Osteocyte (in vitro differentiated cells): ENCODE results near the gene FAM111A. TPM values are rescaled to one million over a fixed set of nuclear protein-coding genes. Genes with fewer than 3 reads are reported as not detected.

Experiments used
- DNase-seq: peaks from one replicate; pipeline ENCODE4 v3.0.0; 2021; ENCODE audit warnings: mixed read lengths; ENCODE audit not compliant: unreplicated experiment; ENCODE audit errors: extremely low spot score
- H3K27ac Mint-ChIP-seq: one replicate; pipeline ENCODE4 v1.8.0; 2021; ENCODE audit warnings: mild to moderate bottlenecking, mixed read lengths; ENCODE audit not compliant: unreplicated experiment
- H3K27me3 Mint-ChIP-seq: one replicate; pipeline ENCODE4 v1.8.0; 2021; ENCODE audit warnings: mixed read lengths; ENCODE audit not compliant: unreplicated experiment
- H3K36me3 Mint-ChIP-seq: one replicate; pipeline ENCODE4 v1.8.0; 2021; ENCODE audit warnings: mixed read lengths; ENCODE audit not compliant: unreplicated experiment
- H3K4me1 Mint-ChIP-seq: one replicate; pipeline ENCODE4 v1.8.0; 2021; ENCODE audit warnings: mixed read lengths; ENCODE audit not compliant: unreplicated experiment
- H3K4me3 Mint-ChIP-seq: one replicate; pipeline ENCODE4 v1.8.0; 2021; ENCODE audit warnings: mild to moderate bottlenecking, moderate library complexity, mixed read lengths; ENCODE audit not compliant: unreplicated experiment
- H3K9me3 Mint-ChIP-seq: one replicate; pipeline ENCODE4 v1.8.0; 2021; ENCODE audit warnings: mixed read lengths; ENCODE audit not compliant: unreplicated experiment
- total RNA-seq: library from RNA; stranded (reverse); gene quantifications from 2 replicates; pipeline ENCODE4 v1.2.1, GENCODE V29; 2021
- TF ChIP-seq, protein P1 (sequence below): fragments of 200-600 bp; sonication (generic); IDR thresholded peaks from 2 replicates; pipeline ENCODE4 v1.5.0; 2021; ENCODE audit warnings: antibody characterized with exemption, mild to moderate bottlenecking, moderate library complexity

FAM111A gene
- total RNA-seq, 1 donor from 2014 or later = 43.0 TPM

GRCh38 chr11:59157433-59157832 is 14.8 kb downstream of the FAM111A start:
- no peak for DNase-seq
- H3K9me3 Mint-ChIP-seq = no peaks in the 10 kb centered on the region
- H3K27ac Mint-ChIP-seq = no peak overlapping the region
- TF ChIP-seq, protein P1, sequence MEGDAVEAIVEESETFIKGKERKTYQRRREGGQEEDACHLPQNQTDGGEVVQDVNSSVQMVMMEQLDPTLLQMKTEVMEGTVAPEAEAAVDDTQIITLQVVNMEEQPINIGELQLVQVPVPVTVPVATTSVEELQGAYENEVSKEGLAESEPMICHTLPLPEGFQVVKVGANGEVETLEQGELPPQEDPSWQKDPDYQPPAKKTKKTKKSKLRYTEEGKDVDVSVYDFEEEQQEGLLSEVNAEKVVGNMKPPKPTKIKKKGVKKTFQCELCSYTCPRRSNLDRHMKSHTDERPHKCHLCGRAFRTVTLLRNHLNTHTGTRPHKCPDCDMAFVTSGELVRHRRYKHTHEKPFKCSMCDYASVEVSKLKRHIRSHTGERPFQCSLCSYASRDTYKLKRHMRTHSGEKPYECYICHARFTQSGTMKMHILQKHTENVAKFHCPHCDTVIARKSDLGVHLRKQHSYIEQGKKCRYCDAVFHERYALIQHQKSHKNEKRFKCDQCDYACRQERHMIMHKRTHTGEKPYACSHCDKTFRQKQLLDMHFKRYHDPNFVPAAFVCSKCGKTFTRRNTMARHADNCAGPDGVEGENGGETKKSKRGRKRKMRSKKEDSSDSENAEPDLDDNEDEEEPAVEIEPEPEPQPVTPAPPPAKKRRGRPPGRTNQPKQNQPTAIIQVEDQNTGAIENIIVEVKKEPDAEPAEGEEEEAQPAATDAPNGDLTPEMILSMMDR = no peak
- H3K4me3 Mint-ChIP-seq = no peak overlapping the region
- H3K4me1 Mint-ChIP-seq = no peaks in the 10 kb centered on the region
- peaks cover 17% of the 10 kb centered on the region for H3K27me3 Mint-ChIP-seq
- peaks cover 3% of the 10 kb centered on the region for H3K36me3 Mint-ChIP-seq

DNA sequence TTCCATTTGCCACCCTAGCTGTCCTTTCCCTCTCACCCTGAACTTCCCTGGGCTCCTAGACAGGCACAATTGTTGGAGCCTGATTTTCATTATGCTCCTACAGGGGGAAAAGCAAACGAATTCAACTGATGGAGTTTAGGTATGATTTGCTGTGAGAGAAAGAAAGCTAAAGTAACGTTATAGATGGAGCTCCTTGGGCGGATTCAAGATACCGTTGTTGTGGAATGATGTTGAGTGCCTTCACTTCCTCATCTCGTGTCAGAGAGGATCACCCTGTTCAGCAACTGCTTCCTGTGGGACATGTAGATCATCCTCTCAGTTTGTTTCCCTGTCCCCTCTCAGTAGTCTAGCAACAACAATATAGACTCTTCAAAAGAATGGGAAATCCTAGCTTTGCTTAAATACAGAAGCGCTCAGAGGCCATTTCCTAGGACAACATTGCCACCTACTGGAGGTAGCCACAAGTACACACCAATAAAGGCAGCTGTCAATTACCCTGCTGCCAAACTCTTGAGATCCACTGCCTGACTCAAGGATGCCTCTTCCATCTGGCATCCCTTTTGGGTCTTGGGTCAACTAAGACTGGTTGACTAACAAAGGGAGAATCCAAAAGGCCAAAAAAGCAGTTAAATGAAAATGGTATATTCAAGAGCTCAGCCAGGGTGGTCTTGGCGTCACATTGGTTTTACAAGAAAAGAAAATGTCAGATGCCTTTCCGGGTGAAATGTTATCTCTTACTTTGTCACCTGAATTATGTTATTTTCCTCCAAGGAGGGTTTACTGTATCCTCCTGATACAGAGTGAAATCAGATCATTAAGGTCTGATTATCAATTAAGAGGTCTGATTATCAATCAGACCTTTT is 15.8 kb downstream of the FAM111A start:
- TF ChIP-seq, protein P1 = peak; percentile 87
- peak overlapping the region; percentile 13 for H3K27ac Mint-ChIP-seq
- H3K9me3 Mint-ChIP-seq = no peaks in the 10 kb centered on the region
- peaks cover 25% of the 10 kb centered on the region for H3K27me3 Mint-ChIP-seq
- DNase-seq = no peak
- H3K4me3 Mint-ChIP-seq = no peak overlapping the region
- no peaks in the 10 kb centered on the region for H3K36me3 Mint-ChIP-seq
- H3K4me1 Mint-ChIP-seq = no peaks in the 10 kb centered on the region

DNA sequence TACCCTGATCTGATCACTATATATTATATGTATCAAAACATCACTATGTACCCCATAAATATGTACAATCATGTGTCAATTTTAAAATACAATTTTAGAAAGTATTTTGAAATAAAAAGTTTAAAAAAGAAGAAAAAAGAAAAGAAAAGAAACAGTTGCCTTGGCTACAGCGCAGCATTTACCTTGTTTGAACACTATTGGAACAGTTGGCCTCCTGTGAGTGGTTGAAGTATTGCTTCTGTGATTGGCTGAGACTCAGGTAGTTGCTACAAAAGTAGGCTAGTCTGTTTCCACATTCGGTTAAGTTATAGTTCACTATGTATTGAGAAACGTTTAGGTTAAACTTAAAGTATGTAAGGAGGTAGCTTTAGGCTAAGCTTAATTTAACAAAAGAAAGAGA is 21.4 kb downstream of the FAM111A start:
- Mint-ChIP-seq H3K9me3 (no peaks in the 10 kb centered on the region), H3K4me1 (no peaks in the 10 kb centered on the region), H3K27me3 (peaks cover 68% of the 10 kb centered on the region), H3K36me3 (no peaks in the 10 kb centered on the region), H3K4me3 (no peak overlapping the region), H3K27ac (no peak overlapping the region)
- no peak for DNase-seq
- TF ChIP-seq, protein P1 = no peak

DNA sequence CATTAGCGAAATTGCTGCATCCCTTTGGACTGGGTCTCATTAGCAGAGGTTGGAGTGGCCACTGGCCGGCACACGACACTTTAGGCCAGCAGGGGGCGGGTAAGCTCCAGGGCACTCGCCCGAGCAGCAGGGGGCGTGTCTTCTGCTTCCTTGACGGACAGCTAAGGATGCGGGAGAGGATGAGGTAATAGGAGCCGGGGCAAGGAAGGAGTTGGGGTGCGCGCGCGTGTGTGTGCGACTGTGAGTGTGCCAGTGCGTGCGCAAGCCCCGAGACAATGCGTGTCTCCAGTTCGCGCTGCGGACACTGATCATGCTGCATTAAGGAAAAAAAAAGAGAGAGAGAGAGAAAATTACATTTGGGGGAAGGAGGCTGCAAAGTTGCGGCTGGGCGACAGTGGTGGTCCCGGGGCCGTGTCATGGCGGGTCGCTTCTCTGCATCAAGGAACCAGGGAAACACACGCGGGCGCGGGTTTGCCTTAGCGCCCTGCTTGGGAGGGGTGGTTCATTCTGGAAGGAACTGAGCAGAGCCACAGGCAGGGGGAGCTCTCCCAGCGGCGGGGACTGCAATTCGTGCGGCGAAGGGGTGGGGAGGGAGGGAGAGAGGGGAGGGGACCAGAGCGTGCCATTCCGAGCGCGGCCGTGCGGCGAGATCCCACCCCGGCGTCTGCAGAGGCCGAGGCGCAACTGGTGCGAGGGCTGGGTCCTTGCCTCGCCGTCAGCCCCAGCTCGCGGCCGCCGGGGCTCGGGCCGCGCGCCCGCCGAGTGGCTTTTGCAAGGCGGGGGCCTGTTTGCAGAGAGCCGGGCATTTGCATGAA is 29.1 kb downstream of the FAM111A start, which contains the start of gene DTX4:
Gene DTX4, plus strand, starts transcription at position 625 of the 815 bp plus-strand sequence. CDS start 464 bp downstream, outside the sequence.
- Mint-ChIP-seq H3K27me3 (peaks cover 41% of the 10 kb centered on the region), H3K9me3 (no peaks in the 10 kb centered on the region), H3K27ac (no peak within 1 kb of the TSS), H3K36me3 (no peaks in the 10 kb centered on the region), H3K4me3 (peak within 1 kb of the TSS; percentile 77), H3K4me1 (peaks cover 12% of the 10 kb centered on the region)
- peak; percentile 95 for DNase-seq
- TF ChIP-seq, protein P1 = peak; percentile 83
